Adrenal gland (tissue), 12 donors: ENCODE results near the gene PDZRN3. TPM values are rescaled to one million over a fixed set of nuclear protein-coding genes. Genes with fewer than 3 reads are reported as not detected.

Source experiments
- DNase-seq, 7 donors: peaks; one replicate each; pipeline ENCODE4 v3.0.0-alpha.2; 2019 to 2020
- H3K27ac ChIP-seq, 5 donors: fragments of 200-600 bp; sonication (generic) in 4 of 5; 1 replicate in 3 of 5; 2 replicates in 2 of 5; pipeline versions ENCODE4 v1.5.1 to v1.8.0; 2016 to 2020; ENCODE audit warnings: mild to moderate bottlenecking in 1 of 5
- H3K27me3 ChIP-seq: fragments of 200-600 bp; 2 replicates; pipeline ENCODE4 v1.8.0; 2021
- H3K36me3 ChIP-seq, 2 donors: fragments of 200-600 bp; replicated peaks in 1 of 2; 1 replicate in 1 of 2; 2 replicates in 1 of 2; pipeline versions ENCODE4 v1.5.1 to v1.8.0; 2018 to 2022
- H3K4me1 ChIP-seq, 2 donors: fragments of 200-600 bp; replicated peaks in 1 of 2; 1 replicate in 1 of 2; 2 replicates in 1 of 2; pipeline versions ENCODE4 v1.5.1 to v1.8.0; 2018 to 2021
- H3K4me3 ChIP-seq, 4 donors: fragments of 200-600 bp; sonication (generic) in 3 of 4; one replicate each; pipeline ENCODE4 v1.5.1; 2016 to 2018
- H3K9me3 ChIP-seq, 3 donors: fragments of 200-600 bp; sonication (generic) in 1 of 3; replicated peaks in 1 of 3; 1 replicate in 2 of 3; 2 replicates in 1 of 3; pipeline versions ENCODE4 v1.5.1 to v1.8.0; 2016 to 2021
- POLR2A ChIP-seq, 2 donors: fragments of 450-650 bp; IDR thresholded peaks; one replicate each; pipeline ENCODE4 v1.6.1; 2017; ENCODE audit warnings: antibody characterized with exemption in 2 of 2, mild to moderate bottlenecking in 2 of 2, moderate library complexity in 1 of 2
- WGBS, 4 donors: extraction: QIAGEN DNeasy Blood & Tissue Kit in 2 of 4; methylation state at CpG; one replicate each; pipeline versions ENCODE4 v1.1.5 to v1.1.7; 2013 to 2017; 5-methylcytosine and 5-hydroxymethylcytosine counted together
- intact Hi-C, 2 donors: fragments of 100-400 bp; cut with DNase I; formaldehyde crosslinking; loops; one replicate each; pipeline versions ENCODE4 v1.14.1 to v1.15.0; 2022 to 2023
- polyA plus RNA-seq, 3 donors: library from polyadenylated mRNA; stranded (reverse); fragments of 200-250 nt in 2 of 3; fragments of 350-450 nt in 1 of 3; fragmentation: Illumina TruSeq in 1 of 3; extraction: RNeasy Lipid Tissue Mini Kit (QIAGEN cat#74804) in 1 of 3; gene quantifications; one replicate each; pipeline ENCODE4 v1.2.3, GENCODE V29; 2013 to 2014
- total RNA-seq, 9 donors: library from RNA; depleted of rRNA in 4 of 9; stranded (reverse); fragments of >200 nt in 4 of 9; fragments of 120-200 nt in 1 of 9; fragmentation: NEBNext Ultra II Directional in 1 of 9; extraction: Animal tissue kit (Norgen Biotek cat#: 25700) in 1 of 9; gene quantifications; one replicate each; pipeline versions ENCODE4 v1.1.0 to v1.2.4, GENCODE V29; 2013 to 2023
- TF ChIP-seq, protein P1 (sequence below), 6 experiments: fragments of 450-650 bp in 4 of 6; fragments of 200-600 bp in 2 of 6; sonication (generic) in 1 of 6; IDR thresholded peaks; 1 replicate in 5 of 6; 2 replicates in 1 of 6; pipeline versions ENCODE4 v1.5.1 to v1.8.0; 2016 to 2021; ENCODE audit warnings: antibody characterized with exemption in 6 of 6, mild to moderate bottlenecking in 2 of 6, moderate library complexity in 1 of 6
- donor health status: healthy with polysubstance abuse.
- donor health status: Bipolar disorder and iron deficiency.
- donor health status: DM: yes; HTN: yes; CAD: no.
- donor health status: DM: no; HTN: no; CAD: no.
- donor health status: DM: no; HTN: no; CAD: no.
- donor health status: DM: yes; HTN: yes; CAD: no.

The PDZRN3 gene
- total and polyA plus RNA-seq, 12 donors, result 11.5 to 126 (median 64.1) TPM

DNA sequence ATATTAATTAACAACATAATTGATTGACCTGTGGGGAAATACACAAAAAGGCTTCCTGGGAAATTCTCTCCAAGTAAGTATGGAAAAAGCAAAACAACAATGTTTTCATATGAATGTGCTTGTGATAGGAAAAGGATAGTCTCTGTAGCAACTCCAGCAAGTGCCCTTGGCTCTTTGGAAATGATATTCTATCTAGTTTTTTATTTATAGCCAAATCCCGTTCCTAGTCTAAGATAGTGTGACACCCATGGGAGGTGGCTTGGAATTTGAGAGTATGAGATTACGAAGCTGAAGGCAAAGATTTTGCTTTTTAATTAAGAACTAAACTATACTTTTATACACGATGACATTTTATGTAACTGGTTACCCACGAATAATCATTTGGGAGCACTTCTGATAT is 119.9 kb downstream of the PDZRN3 start:
- TF ChIP-seq, protein P1, sequence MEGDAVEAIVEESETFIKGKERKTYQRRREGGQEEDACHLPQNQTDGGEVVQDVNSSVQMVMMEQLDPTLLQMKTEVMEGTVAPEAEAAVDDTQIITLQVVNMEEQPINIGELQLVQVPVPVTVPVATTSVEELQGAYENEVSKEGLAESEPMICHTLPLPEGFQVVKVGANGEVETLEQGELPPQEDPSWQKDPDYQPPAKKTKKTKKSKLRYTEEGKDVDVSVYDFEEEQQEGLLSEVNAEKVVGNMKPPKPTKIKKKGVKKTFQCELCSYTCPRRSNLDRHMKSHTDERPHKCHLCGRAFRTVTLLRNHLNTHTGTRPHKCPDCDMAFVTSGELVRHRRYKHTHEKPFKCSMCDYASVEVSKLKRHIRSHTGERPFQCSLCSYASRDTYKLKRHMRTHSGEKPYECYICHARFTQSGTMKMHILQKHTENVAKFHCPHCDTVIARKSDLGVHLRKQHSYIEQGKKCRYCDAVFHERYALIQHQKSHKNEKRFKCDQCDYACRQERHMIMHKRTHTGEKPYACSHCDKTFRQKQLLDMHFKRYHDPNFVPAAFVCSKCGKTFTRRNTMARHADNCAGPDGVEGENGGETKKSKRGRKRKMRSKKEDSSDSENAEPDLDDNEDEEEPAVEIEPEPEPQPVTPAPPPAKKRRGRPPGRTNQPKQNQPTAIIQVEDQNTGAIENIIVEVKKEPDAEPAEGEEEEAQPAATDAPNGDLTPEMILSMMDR (IDR thresholded peaks at IDR 0.05), result no peak
- TF ChIP-seq POLR2A (IDR thresholded peaks at IDR 0.05), result no peak
- H3K9me3 ChIP-seq, result no peaks in the 10 kb centered on the region
- no peaks in the 10 kb centered on the region for H3K36me3 ChIP-seq
- no peak overlapping the region for H3K4me3 ChIP-seq
- 43 to 56% (median 48%) methylated on average over 4 of the region's 4 CpGs for WGBS, 4 donors
- H3K4me1 ChIP-seq, result peaks cover 5 to 32% of the 10 kb centered on the region in 2 donors
- DNase-seq, result no peak
- intact Hi-C loops, result loop anchor here (5.0 kb wide), 3 partner anchors 48 to 403 kb away; no protein-coding TSS in a partner anchor
- no peaks in the 10 kb centered on the region for H3K27me3 ChIP-seq
- peak overlapping the region in 1 of 5 donors; percentile 4 for H3K27ac ChIP-seq

DNA sequence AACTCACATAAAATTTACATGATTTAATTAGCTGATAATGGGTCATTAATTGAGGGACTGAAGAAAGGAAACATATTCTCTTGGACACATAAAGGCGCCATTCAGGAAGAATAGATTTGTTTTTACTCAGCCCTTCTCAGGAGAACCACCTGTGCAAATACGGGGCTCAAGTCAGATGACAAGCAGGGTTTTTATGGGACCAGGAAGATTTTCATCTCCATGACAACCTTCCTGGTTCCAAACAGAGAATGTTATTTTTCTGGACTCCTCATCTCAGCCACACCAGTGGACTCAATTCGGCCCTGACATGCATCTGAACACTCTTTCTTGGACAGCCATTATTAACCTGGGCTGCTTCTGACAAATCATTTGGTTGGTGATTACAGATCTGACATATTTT is 120.5 kb downstream of the PDZRN3 start:
- no peaks in the 10 kb centered on the region for H3K27me3 ChIP-seq
- no peak for DNase-seq
- peak overlapping the region in 1 of 5 donors; percentile 4 for H3K27ac ChIP-seq
- peaks cover 5 to 26% of the 10 kb centered on the region in 2 donors for H3K4me1 ChIP-seq
- TF ChIP-seq, protein P1 (IDR thresholded peaks at IDR 0.05), result no peak
- TF ChIP-seq POLR2A (IDR thresholded peaks at IDR 0.05), result no peak
- no peak overlapping the region for H3K4me3 ChIP-seq
- no peaks in the 10 kb centered on the region for H3K9me3 ChIP-seq
- H3K36me3 ChIP-seq, result no peaks in the 10 kb centered on the region
- 61 to 72% (median 70%) methylated on average over 3 of the region's 3 CpGs for WGBS, 4 donors
- intact Hi-C loops, result loop anchor here (5.0 kb wide), 2 partner anchors 47 to 402 kb away; no protein-coding TSS in a partner anchor

DNA sequence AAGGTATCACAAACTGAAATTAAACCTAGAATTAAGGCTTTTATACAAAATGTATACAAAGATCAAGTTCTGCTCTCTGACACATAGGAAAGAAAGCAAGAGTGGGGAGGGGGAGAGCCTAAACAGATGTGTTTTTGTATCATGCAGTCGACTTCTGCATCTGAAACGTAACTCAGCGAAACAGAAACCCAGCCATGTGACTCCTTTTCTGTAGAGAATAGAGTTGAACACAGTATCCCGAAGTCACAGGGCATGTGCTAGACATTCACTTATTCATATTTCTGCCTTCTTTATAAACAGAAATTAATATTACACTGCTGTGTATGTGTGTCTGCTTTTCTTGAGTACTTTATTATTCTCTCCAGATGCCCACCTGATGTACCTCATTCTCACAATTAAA is 121.0 kb downstream of the PDZRN3 start:
- TF ChIP-seq, protein P1 (IDR thresholded peaks at IDR 0.05), result no peak
- no peak for TF ChIP-seq POLR2A (IDR thresholded peaks at IDR 0.05)
- 55 to 62% (median 59%) methylated on average over 4 of the region's 4 CpGs for WGBS, 4 donors
- Histone ChIP-seq H3K36me3 (no peaks in the 10 kb centered on the region), H3K4me1 (peaks cover 5 to 24% of the 10 kb centered on the region in 2 donors), H3K9me3 (no peaks in the 10 kb centered on the region), H3K27ac (no peak overlapping the region), H3K4me3 (no peak overlapping the region), H3K27me3 (no peaks in the 10 kb centered on the region)
- no peak for DNase-seq
- intact Hi-C loops, result loop anchor here (5.0 kb wide), 2 partner anchors 46 to 401 kb away; no protein-coding TSS in a partner anchor

DNA sequence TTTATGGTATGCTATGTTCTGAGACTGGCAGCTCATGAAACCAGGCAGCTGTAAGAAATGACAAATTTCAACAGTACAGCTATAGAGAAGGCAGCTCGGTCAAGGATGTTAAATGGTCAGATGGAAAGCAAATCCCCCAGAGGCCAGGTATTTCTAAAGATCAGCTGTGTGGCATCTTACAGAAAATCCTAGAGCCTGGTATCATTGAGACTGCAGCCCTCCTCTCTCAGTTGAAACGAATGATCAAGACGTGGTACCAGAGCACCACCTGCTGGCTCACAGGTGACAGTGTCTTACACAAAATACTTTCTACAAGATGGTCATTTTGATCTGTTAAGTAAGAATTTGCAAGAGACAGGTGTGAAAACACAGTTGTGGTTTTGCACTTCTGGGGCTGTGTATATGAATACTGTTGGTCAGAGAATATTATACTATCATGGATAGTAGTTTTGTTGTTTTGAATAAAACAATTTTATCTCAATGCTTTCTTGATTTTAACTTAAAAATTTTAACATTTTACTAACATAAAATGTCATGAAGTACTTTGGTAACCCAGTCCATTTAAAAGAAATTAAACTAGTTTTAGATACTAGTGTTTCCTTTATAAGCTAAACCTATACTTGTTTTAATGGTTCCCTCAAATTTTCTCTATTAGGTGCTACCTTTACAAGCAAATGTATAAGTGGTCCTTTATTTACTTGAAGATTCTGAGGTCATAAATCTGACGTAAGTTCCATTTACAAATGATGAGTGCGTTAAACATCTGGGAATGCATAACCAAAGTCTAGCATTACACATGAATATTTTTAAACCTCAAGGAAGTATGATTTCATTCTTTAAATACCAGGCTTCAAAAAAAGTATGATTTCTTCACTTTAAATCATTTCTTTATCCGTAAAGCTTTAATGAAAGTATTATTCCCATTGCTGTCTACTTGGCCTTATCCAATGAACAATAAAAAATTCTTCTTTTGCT is 121.8 kb downstream of the PDZRN3 start:
- H3K36me3 ChIP-seq, result no peaks in the 10 kb centered on the region
- DNase-seq, result peak; percentile 68 to 87 (median 79)
- TF ChIP-seq, protein P1 (IDR thresholded peaks at IDR 0.05), result peak; percentile 51 to 93 (median 90)
- no peak for TF ChIP-seq POLR2A (IDR thresholded peaks at IDR 0.05)
- no peak overlapping the region for H3K4me3 ChIP-seq
- 38 to 42% (median 39%) methylated on average over 6 of the region's 6 CpGs for whole genome bisulfite sequencing, 4 donors
- no peaks in the 10 kb centered on the region for H3K9me3 ChIP-seq
- H3K27ac ChIP-seq, result no peak overlapping the region
- intact Hi-C loops, result loop anchor here (5.0 kb wide), 2 partner anchors 46 to 401 kb away; no protein-coding TSS in a partner anchor
- H3K27me3 ChIP-seq, result no peaks in the 10 kb centered on the region
- H3K4me1 ChIP-seq, result peaks cover 5 to 20% of the 10 kb centered on the region in 2 donors
